GM12864 (cell line): ENCODE results near the gene GDPD5.
A peak's percentile ranks its signal among the peaks of the same experiment; 100 is the strongest.

ENCODE experiments used
- DNase-seq: peaks from one replicate; pipeline ENCODE4 v3.0.0-alpha.2; 2011; ENCODE audit warnings: low read depth
- H3K4me3 ChIP-seq: 2 replicates; pipeline ENCODE4 v1.5.1; 2011; ENCODE audit warnings: mild to moderate bottlenecking, low read depth, low read length, control low read depth
- TF ChIP-seq, protein P1 (sequence below): IDR thresholded peaks from 2 replicates; pipeline ENCODE4 v1.5.1; 2011; ENCODE audit warnings: low read depth, mild to moderate bottlenecking, moderate library complexity, low read length, control low read depth, inconsistent platforms; ENCODE audit errors: missing control alignments

GDPD5 gene

DNA sequence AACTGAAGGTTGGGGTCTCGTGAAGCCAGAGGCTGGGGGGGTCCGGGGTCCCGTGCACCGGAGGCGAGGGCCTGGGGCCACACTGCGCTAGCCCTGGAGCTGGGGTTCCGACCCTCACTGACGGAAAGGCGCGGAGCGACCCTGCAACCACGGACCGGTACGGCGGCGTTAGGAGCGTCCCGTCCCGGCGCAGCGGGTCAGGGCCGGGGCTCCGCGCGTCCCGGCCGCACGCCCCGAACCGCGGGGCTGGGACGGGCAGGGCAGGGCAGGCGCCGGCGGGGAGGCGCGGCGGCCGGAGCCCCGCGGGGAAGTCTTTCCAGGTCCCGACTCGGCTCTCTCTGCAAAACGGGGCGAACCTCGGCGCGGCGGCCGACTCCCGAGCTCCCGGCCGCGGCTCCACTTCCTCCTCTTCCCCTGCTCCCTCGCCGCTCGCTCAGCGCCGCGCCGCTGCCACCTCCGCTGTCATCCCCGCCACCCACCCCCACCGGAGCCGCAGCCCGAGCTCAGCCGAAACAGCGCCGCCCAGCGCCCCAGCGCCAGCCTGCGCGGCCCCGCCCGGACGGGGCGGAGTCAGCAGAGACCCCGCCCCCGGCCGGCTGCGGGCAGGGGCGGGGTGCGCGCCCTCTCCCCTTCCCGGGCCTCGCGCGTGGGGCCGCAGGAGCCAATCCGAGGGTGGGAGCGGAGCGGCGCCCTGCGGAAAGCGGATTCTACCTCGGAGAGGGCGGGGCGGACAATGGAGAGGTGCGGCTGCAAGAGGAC lies at the start of gene GDPD5:
Gene GDPD5 (minus strand): TSS at position 509 of the 759 bp plus-strand sequence. CDS start 48,206 bp downstream, outside the sequence.
- TF ChIP-seq, protein P1, sequence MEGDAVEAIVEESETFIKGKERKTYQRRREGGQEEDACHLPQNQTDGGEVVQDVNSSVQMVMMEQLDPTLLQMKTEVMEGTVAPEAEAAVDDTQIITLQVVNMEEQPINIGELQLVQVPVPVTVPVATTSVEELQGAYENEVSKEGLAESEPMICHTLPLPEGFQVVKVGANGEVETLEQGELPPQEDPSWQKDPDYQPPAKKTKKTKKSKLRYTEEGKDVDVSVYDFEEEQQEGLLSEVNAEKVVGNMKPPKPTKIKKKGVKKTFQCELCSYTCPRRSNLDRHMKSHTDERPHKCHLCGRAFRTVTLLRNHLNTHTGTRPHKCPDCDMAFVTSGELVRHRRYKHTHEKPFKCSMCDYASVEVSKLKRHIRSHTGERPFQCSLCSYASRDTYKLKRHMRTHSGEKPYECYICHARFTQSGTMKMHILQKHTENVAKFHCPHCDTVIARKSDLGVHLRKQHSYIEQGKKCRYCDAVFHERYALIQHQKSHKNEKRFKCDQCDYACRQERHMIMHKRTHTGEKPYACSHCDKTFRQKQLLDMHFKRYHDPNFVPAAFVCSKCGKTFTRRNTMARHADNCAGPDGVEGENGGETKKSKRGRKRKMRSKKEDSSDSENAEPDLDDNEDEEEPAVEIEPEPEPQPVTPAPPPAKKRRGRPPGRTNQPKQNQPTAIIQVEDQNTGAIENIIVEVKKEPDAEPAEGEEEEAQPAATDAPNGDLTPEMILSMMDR = peak; percentile 55
- peak; percentile 37 for DNase-seq
- H3K4me3 ChIP-seq = peak within 1 kb of the TSS; percentile 90

DNA sequence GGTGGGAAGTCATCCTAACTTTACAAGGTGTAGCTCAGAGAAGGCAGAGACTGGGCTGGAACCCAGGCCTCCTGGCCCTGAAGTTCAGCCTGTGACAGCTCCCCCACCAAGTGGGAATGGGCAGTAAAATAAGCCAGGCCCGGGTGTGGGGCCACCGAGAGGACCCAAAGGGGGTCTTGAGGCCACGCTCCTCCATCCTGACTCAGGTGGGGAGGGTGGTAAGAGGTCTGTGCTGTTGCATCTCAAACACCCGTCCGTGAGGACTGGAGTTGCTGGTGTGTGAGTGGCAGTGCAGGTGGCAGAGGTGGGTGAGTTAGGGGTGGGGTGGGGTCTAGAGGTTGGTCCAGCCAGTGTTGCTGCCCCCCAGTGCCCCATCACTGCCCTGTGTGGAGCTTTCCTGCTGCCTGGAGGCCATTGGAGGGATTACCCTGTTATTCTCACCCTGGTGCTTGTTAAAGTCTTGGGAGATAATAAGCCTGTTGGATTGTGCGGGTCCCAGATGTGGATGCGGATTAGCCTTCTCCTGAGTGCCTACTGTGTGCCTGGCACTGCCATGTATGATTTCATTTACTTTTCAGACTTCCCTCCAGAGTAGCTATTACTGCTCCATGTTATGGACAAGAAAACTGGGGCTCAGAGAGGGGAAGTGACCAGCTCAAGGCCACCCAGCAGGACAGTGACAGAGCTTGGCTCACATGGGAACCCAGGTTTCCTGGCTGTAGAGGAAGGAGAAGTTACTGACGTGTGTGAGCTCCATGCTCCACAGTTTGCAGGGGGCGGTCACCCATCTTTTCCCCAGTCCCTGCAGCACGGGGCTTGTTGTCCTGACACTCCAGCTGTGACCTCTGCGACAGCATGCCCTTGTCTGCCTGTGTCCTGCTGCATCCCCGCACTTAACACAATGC lies 49.2 kb upstream of the GDPD5 start:
- DNase-seq = no peak
- TF ChIP-seq, protein P1 = no peak
- no peak overlapping the region for H3K4me3 ChIP-seq

GRCh38 chr11:75572744-75573143 lies 47.0 kb upstream of the GDPD5 start:
- TF ChIP-seq, protein P1 = no peak
- H3K4me3 ChIP-seq = no peak overlapping the region
- DNase-seq = no peak

DNA sequence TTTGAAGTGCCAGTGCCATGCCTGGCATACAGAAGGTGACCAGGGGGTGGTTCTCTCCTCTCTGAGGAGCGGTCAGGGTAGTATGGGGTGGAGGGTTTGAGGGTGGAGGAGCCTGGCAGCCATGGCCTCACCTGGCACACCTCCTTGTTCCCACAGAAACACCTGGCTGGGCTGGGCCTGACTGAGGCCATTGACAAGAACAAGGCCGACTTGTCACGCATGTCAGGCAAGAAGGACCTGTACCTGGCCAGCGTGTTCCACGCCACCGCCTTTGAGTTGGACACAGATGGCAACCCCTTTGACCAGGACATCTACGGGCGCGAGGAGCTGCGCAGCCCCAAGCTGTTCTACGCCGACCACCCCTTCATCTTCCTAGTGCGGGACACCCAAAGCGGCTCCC lies 45.9 kb upstream of the GDPD5 start:
- TF ChIP-seq, protein P1 = no peak

DNA sequence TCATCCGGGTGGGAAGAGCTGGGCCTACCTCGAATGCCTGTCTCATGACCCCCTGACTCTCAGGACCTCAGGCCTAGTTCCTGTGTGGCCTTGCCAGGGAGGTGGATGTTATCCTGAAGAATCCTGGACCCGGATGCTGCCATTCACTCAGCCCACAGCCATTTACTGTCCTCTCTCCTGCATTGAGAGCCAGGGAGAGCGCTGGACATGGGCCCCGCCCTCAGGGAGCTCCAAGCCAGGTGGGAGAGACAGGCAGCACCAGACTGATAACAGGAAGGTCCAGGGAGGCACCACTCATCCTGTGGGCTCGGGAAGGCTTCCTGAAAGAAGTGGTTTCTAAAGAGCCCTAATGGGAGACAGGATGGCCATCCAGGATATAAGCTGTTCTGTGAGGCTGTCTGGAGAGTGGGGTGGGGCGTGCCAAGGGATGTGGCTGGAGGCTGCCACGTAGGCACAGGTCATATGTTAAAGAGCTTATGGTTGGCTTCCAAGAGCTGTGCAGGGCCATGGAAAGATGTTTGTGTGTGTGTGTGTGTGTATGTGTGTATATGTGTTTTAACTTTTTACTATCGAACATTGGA lies 44.9 kb upstream of the GDPD5 start:
- no peak overlapping the region for H3K4me3 ChIP-seq
- DNase-seq = no peak
- TF ChIP-seq, protein P1 = no peak

More for the DNA sequence above, 45.9 kb upstream of the GDPD5 start:
- no peak for DNase-seq
- H3K4me3 ChIP-seq = no peak overlapping the region

- no peak for DNase-seq
- TF ChIP-seq, protein P1 = no peak
- H3K4me3 ChIP-seq = no peak overlapping the region
Measured at GRCh38 chr11:75568616-75569219, 43.0 kb upstream of the GDPD5 start.
